ENCODE data around the gene CEACAM19. TPM values are rescaled to one million over a fixed set of nuclear protein-coding genes. Genes with fewer than 3 reads are reported as not detected.

The CEACAM19 gene
- total and polyA plus RNA-seq, 2 of the 13 experiments (the other 11 are each of a cell fraction or from before 2014, with no cell fraction given), result 1.3 to 4.0 TPM

DNA sequence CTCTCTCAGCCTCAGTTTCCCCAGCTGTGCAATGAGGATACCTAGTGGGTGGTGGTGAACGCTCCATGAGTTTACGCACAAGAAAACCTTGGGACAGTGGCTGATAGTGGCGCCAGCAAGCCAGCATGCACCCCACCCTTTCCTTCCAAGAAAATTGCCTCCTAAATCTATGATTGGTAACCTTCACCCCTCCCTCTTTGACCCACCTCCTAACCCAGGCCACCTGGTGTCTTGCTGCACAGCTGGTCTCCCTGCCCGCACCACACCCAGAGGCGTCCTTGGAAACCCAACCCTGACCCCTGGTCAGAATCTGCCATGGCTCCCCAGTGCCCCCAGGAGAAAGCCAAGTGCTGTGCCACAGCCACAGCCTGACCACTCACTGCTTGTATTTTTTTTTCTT lies 54.4 kb downstream of the CEACAM19 start:
- Histone ChIP-seq H3K79me2 (ENCODE audit: insufficient read depth, low read length) (no peaks in the 10 kb centered on the region), H3K4me2 (ENCODE audit: low read depth, low read length) (peak overlapping the region; percentile 87), H3K36me3 (replicated peaks in 1 of 2; ENCODE audit: control insufficient read depth in 1 of 2, insufficient read depth in 2 of 2, low read length in 2 of 2) (no peaks in the 10 kb centered on the region), H3K9ac (ENCODE audit: insufficient read depth, low read depth, low read length) (peak overlapping the region; percentile 36; the same call in 1 of the 2 replicates), H3K4me3 (replicated peaks in 1 of 3; ENCODE audit: insufficient read depth in 1 of 3, low read depth in 2 of 3, low read length in 3 of 3) (peak overlapping the region in 1 of 3 experiments; percentile 57; a peak in 2 of 6 replicates), H4K20me1 (ENCODE audit: insufficient read depth, low read length) (no peaks in the 10 kb centered on the region), H3K27ac (ENCODE audit: extremely low read length, insufficient read depth, low read length) (peak overlapping the region; percentile 71), H2AFZ (ENCODE audit: low read length) (no peak overlapping the region), H3K9me3 (ENCODE audit: low read length) (no peaks in the 10 kb centered on the region), H3K27me3 (ENCODE audit: control insufficient read depth in 1 of 2, insufficient read depth in 2 of 2, low read length in 2 of 2) (no peaks in the 10 kb centered on the region), H3K4me1 (ENCODE audit: insufficient read depth, low read length) (peaks cover 74% of the 10 kb centered on the region)
- TF ChIP-seq, protein P1, sequence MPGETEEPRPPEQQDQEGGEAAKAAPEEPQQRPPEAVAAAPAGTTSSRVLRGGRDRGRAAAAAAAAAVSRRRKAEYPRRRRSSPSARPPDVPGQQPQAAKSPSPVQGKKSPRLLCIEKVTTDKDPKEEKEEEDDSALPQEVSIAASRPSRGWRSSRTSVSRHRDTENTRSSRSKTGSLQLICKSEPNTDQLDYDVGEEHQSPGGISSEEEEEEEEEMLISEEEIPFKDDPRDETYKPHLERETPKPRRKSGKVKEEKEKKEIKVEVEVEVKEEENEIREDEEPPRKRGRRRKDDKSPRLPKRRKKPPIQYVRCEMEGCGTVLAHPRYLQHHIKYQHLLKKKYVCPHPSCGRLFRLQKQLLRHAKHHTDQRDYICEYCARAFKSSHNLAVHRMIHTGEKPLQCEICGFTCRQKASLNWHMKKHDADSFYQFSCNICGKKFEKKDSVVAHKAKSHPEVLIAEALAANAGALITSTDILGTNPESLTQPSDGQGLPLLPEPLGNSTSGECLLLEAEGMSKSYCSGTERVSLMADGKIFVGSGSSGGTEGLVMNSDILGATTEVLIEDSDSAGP (CRISPR knock-in tag; IDR thresholded peaks at IDR 0.05; ENCODE audit: borderline replicate concordance), result 0 out of 2 replicates have a peak, but pooled peaks have one; percentile 9
- 0 out of 2 replicates have a peak, but pooled peaks have one; percentile 36 for TF ChIP-seq ZNF296 (CRISPR knock-in tag; conservative IDR thresholded peaks at IDR 0.05)
- TF ChIP-seq ZNF660 (CRISPR knock-in tag; IDR thresholded peaks at IDR 0.05; ENCODE audit: borderline replicate concordance, low read depth), result no peak
- TF ChIP-seq ZFY (CRISPR knock-in tag; IDR thresholded peaks at IDR 0.05), result no peak
- TF ChIP-seq, protein P2, sequence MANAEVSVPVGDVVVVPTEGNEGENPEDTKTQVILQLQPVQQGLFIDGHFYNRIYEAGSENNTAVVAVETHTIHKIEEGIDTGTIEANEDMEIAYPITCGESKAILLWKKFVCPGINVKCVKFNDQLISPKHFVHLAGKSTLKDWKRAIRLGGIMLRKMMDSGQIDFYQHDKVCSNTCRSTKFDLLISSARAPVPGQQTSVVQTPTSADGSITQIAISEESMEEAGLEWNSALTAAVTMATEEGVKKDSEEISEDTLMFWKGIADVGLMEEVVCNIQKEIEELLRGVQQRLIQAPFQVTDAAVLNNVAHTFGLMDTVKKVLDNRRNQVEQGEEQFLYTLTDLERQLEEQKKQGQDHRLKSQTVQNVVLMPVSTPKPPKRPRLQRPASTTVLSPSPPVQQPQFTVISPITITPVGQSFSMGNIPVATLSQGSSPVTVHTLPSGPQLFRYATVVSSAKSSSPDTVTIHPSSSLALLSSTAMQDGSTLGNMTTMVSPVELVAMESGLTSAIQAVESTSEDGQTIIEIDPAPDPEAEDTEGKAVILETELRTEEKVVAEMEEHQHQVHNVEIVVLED (CRISPR knock-in tag; IDR thresholded peaks at IDR 0.05; ENCODE audit: borderline replicate concordance), result 0 out of 2 replicates have a peak, but pooled peaks have one; percentile 4
- no TSS peak for BruUV-seq (replicated peaks)
- DNase-seq (ENCODE audit: low spot score) (no peak), FAIRE-seq (no peak), ATAC-seq (no peak)
- ChIA-PET POLR2A (interaction anchor here (0.5 to 4.5 kb wide), 15 partner anchors 10 to 82 kb away, joined by 3 to 45 read pairs (median 5); partner anchors contain the start of gene BCL3), CTCF (ENCODE audit: low intra/inter-chr PET ratio, low total read pairs) (interaction anchor here (3.5 kb wide), 1 partner anchor 45 kb away, joined by 50 read pairs; no protein-coding TSS in a partner anchor)
- intact Hi-C loops (cut with micrococcal nuclease; ENCODE audit: unreplicated experiment), result no loop called here
- in situ Hi-C loops (cut with HindIII; ENCODE audit: extremely low pct_ligation_motif_present, low pct_unique_long_range_greater_than_20kb), result no loop called here
- WGBS (ENCODE audit: low lambda C conversion rate), result 68% methylated on average over 5 of the region's 5 CpGs
